ENCODE data around the gene TLR2.

TLR2 gene

DNA sequence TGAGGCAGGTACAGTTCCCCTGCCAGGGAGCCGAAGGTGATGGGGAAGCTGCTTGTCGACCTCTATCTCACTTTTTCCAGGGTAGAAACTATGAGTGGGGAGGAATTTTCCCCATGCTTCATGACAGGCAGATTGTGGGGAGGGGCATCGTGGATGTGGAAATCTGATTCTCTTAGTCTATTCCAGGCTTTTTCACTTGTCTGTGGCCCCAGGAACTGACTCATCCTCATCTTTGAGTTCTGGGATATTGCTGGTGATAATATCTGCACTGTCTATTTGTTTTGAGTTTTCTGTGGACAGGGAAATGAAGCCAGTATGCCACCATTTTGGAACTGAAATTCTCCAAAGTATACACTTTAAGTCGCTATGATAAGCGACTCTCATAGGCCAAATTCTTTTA, 7.6 kb upstream of the TLR2 start:
- H3K4me3 ChIP-seq (replicated peaks in 1 of 2; ENCODE audit: low read depth in 2 of 2, low read length in 2 of 2) = no peak overlapping the region
- TF ChIP-seq, protein P1, sequence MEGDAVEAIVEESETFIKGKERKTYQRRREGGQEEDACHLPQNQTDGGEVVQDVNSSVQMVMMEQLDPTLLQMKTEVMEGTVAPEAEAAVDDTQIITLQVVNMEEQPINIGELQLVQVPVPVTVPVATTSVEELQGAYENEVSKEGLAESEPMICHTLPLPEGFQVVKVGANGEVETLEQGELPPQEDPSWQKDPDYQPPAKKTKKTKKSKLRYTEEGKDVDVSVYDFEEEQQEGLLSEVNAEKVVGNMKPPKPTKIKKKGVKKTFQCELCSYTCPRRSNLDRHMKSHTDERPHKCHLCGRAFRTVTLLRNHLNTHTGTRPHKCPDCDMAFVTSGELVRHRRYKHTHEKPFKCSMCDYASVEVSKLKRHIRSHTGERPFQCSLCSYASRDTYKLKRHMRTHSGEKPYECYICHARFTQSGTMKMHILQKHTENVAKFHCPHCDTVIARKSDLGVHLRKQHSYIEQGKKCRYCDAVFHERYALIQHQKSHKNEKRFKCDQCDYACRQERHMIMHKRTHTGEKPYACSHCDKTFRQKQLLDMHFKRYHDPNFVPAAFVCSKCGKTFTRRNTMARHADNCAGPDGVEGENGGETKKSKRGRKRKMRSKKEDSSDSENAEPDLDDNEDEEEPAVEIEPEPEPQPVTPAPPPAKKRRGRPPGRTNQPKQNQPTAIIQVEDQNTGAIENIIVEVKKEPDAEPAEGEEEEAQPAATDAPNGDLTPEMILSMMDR (IDR thresholded peaks at IDR 0.05; ENCODE audit: low read depth, low read length) = no peak
- DNase-seq (ENCODE audit: low read depth in 2 of 2) = peak in 1 of 2 donors; percentile 65

DNA sequence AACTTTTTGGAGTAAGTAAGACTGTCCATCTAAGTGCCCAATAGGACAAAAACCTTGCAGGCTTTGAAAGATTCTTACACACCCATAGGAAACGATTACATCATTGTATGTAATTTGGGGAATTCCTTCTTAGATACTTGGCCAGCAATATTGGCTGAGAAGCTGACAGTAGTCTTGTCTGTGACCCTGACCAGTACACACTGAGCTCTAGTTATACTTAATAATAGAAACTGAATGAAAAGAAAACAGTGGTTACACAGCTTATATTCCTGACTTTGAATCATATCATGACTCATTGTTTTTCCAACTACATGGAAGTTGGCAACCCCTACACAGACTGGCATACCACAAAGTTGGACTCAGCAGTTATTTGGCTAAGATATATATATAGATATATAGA, 7.1 kb upstream of the TLR2 start:
- no peak overlapping the region for H3K4me3 ChIP-seq (replicated peaks in 1 of 2; ENCODE audit: low read depth in 2 of 2, low read length in 2 of 2)
- TF ChIP-seq, protein P1 (IDR thresholded peaks at IDR 0.05; ENCODE audit: low read depth, low read length) = no peak
- DNase-seq (ENCODE audit: low read depth in 2 of 2) = peak; percentile 77 to 96

DNA sequence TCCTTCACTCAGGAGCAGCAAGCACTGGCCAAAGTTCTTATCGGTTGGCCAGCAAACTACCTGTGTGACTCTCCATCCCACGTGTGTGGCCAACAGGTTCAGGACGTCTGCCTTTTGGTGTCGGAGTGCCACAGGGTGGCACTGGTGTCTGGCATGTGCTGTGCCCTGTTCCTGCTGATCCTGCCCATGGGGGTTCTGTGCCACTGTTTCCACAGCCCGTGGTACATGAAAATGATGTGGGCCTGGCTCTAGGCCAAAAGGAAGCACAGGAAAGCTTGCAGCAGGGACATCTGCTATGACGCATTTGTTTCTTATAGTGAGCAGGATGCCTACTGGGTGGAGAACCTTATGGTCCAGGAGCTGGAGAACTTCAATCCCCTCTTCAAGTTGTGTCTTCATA, 4.6 kb upstream of the TLR2 start:
- no peak for DNase-seq (ENCODE audit: low read depth in 2 of 2)
- TF ChIP-seq, protein P1 (IDR thresholded peaks at IDR 0.05; ENCODE audit: low read depth, low read length) = no peak
- no peak overlapping the region for H3K4me3 ChIP-seq (replicated peaks in 1 of 2; ENCODE audit: low read depth in 2 of 2, low read length in 2 of 2)

DNA sequence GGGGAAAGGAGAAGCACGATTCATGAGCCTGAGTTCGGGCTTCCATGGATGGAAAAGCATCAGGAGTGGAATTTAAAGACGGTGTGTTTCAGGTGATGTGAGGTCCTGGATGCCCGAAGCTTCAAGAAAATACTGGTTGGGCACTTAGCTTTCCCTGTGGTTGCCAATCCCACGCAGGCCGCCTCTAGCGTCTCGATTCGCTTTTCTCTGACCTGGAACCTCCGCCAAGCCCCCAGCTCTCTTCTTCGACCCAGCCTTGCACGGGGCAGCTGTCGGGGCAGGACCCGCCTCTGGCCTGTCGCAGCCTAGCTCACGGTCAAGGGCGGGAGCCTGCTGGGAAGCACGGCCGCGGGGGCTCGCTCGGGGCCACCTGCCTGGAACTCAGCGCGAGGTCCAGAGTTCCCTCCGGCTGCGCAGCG, 308 bp upstream of the TLR2 start:
- no peak for DNase-seq (ENCODE audit: low read depth in 2 of 2)
- TF ChIP-seq, protein P1 (IDR thresholded peaks at IDR 0.05; ENCODE audit: low read depth, low read length) = no peak
- H3K4me3 ChIP-seq (replicated peaks in 1 of 2; ENCODE audit: low read depth in 2 of 2, low read length in 2 of 2) = peak overlapping the region; percentile 59 to 60

DNA sequence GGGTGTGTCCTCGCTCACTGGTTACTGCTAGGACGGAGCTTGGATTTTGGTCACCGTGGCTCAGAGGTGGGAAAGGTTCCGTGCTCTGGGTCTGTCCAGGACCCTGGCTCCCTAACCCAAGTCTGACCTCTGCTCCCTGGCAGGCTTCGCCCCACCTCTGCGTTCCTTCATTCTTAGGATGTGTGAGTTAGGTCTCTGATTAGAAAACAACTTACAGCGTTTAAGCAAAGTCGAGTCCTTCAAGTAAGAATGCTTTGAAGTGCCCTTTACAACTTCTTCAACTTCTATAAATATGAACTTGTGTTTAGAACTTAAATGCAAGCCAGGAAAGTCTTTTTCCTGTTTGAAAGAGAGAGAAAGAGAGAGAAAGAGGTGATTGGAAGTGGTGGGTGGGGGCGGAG, 891 bp downstream of the TLR2 start:
- TF ChIP-seq, protein P1 (IDR thresholded peaks at IDR 0.05; ENCODE audit: low read depth, low read length) = no peak

DNA sequence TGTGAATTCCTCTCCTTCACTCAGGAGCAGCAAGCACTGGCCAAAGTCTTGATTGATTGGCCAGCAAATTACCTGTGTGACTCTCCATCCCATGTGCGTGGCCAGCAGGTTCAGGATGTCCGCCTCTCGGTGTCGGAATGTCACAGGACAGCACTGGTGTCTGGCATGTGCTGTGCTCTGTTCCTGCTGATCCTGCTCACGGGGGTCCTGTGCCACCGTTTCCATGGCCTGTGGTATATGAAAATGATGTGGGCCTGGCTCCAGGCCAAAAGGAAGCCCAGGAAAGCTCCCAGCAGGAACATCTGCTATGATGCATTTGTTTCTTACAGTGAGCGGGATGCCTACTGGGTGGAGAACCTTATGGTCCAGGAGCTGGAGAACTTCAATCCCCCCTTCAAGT, 20.4 kb downstream of the TLR2 start:
- DNase-seq (ENCODE audit: low read depth in 2 of 2) = no peak
- TF ChIP-seq, protein P1 (IDR thresholded peaks at IDR 0.05; ENCODE audit: low read depth, low read length) = no peak
- no peak overlapping the region for H3K4me3 ChIP-seq (replicated peaks in 1 of 2; ENCODE audit: low read depth in 2 of 2, low read length in 2 of 2)

More for the DNA sequence above, 891 bp downstream of the TLR2 start:
- peak overlapping the region; percentile 59 to 60 for H3K4me3 ChIP-seq (replicated peaks in 1 of 2; ENCODE audit: low read depth in 2 of 2, low read length in 2 of 2)
- no peak for DNase-seq (ENCODE audit: low read depth in 2 of 2)

DNA sequence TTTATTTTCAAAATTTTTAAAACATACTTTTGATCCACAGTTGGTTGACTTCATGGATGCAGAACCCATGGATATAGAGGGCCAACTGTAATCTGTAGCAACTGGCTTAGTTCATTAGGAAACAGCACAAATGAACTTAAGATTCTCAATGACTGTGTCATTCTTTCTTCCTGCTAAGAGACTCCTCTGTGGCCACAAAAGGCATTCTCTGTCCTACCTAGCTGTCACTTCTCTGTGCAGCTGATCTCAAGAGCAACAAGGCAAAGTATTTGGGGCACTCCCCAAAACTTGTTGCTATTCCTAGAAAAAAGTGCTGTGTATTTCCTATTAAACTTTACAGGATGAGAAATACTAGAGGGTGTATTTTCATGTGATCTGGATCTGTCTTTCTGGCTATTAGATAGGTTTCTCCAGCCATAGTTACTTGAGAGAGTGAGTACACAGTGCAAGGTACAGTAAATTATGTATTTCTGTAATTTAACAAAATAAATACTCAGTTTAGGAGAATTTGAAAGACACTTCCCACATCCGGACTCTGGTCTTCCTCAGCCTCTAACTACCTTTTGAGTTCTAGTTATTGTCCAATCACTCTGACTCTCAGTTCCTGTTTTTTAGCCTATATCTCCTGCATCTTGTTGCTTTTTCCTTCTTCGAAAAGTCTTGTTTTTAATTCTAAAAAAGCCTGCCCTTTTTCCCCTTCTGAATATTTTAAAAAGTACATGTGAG, 21.8 kb downstream of the TLR2 start:
- DNase-seq (ENCODE audit: low read depth in 2 of 2) = no peak
- TF ChIP-seq, protein P1 (IDR thresholded peaks at IDR 0.05; ENCODE audit: low read depth, low read length) = no peak
- no peak overlapping the region for H3K4me3 ChIP-seq (replicated peaks in 1 of 2; ENCODE audit: low read depth in 2 of 2, low read length in 2 of 2)

Data from cardiac fibroblast (primary cell).